Hematopoietic multipotent progenitor cell treated with erythropoietin and hydrocortisone succinate and interleukin-3 and kit ligand, for 17 days (in vitro differentiated cells): ENCODE data around the gene RAD51B.

ENCODE experiments used
- DNase-seq: peaks from one replicate; pipeline ENCODE4 v3.0.0-alpha.2; 2015; ENCODE audit warnings: low spot score

The RAD51B gene

DNA sequence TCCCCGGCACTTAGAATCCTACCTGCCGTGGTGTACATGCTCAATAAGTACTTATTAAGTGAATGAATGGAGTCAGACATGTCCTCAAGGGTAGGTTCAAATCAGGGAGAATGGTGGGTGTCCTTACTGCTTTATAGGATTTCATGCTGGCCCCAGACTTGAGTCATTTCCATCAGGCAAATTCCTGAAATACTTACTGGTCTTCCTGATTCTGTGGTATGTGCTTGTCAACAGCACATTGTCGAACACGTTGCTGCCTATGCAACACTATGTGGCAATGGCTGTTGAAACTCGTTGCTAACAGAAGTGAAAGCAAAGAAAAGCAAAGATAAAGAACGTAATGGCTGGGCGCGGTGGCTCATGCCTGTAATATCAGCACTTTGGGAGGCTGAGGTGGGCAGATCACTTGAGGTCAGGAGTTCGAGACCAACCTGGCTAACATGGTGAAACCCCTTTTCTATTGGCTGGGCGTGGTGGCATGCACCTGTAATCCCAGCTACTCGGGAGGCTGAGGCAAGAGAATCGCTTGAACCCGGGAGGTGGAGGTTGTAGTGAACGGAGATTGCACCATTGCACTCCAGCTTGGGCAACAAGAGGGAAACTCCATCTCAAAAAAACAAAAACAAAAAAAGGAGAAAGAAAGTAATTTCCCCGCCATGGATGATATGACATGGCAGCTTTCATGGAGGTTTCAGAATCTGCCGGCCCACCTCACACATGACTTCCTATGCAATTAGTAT, 758.4 kb downstream of the RAD51B start:
- DNase-seq, result no peak

DNA sequence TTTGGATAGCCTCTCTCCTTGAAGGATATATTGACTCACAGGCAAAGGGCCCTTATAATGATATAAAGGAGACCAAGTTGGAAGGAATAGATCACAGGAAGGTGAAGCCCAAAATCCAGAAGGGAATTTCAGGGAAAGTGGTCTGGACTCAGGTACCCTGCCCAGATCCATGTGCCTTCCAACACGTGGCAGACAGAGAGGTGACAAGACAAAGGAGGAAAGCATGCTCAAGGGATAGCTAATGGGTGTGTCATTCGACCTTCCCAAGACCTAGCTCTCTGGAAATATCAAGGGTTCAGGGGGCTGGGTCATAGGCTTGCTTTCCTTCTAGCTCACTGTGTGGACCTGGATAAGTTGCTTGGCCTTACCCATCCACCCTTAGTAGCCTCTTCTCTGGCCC, 759.0 kb downstream of the RAD51B start:
- no peak for DNase-seq

DNA sequence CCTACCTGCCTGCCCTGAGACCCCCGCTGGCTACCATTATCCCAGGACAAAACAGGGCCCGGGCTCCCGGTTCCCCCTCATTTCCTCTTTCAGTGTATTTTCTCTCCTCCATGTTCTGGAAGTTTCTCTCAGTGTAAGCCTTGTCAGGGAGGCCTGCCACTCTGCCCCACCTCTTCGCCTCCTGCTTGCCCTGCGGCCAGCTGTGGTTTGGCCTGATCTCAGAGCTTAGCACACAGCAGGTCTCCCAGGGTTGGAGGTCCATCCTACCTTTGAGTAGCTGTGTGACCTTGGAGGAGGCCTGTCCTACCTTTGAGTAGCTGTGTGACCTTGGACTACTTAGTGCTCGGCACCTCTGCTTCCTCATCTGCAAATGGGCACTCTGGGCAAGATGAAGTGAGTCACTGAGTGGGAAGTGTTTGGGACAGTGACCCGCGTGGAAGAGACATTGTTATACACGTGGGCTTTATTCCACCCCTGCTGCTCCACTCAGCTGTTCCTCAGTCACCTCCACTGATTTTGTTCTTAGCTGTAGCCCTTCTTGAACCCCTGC, 760.6 kb downstream of the RAD51B start:
- no peak for DNase-seq

DNA sequence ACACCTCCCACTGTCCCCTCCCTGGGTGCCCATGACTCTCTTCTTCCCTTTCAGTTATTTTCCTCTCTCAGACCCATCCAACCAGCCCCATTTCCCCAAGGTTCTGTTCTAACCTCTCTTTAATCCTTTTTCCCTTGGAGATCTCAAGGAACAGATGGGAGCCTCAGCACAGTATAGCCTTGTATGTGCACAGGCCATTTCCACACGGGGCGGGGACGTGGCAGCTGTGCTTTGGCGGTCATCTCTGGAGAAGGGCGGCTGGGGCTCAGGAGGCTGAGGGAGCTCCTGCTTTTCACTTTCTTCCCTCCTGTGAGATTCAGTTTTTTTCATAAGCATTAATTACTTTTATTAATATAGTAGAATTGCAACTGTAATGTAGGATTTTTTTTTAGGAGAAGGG, 761.1 kb downstream of the RAD51B start:
- DNase-seq, result no peak

DNA sequence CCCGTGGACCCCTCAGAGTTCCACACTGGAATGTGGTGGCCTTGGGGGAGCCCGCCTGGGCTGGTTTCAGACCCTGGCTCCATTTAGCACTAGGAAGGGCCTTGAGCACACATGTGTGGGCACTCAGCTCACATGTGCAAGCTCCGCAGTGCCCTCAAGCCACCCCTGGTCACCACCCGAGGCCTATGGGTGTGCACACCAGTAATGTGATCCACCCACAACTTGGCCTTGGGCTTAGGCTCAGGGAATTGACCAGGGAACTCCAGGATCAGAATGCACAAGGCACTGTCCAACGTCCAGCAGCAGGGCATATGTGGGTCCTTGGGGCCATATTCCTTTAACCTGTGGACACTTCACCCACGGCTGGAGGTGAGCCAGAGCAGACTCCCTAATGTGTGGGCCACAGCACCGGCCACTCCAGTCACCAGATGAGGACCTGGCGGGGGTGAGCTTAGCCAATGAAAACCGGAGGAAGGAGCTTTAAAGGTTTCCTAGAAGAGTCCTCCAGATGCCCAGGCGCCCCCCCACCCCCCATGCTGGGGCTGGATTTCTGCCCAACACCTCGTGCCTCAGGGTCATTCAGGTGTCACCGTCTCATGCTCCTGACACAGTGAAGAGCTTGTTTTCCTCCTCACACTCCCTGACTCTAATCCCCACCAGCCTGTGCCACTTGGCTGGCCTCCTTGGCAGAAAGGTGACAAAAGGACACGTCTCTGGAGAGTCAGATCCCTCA, 764.1 kb downstream of the RAD51B start:
- no peak for DNase-seq

DNA sequence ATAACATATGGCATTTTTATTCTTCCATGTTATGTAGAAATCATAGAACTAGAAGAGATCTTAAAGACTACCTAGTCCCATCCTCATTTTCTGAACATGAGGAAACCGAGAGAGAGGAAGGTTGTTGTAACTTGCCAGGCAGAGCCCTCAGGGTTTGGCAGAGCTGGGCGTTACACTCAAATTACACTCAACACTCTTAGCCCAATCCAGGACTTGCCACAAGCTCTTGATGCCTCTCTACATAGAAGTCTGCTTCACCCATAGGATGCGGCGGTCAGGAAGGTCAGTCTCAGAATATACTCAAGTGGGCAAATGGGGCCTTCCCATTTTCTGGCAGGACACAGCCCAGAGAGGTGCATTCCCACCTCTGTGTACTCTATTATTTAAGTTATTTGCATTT, 765.2 kb downstream of the RAD51B start:
- DNase-seq, result no peak

GRCh38 chr14:68585690-68586089, 766.1 kb downstream of the RAD51B start:
- DNase-seq, result no peak

DNA sequence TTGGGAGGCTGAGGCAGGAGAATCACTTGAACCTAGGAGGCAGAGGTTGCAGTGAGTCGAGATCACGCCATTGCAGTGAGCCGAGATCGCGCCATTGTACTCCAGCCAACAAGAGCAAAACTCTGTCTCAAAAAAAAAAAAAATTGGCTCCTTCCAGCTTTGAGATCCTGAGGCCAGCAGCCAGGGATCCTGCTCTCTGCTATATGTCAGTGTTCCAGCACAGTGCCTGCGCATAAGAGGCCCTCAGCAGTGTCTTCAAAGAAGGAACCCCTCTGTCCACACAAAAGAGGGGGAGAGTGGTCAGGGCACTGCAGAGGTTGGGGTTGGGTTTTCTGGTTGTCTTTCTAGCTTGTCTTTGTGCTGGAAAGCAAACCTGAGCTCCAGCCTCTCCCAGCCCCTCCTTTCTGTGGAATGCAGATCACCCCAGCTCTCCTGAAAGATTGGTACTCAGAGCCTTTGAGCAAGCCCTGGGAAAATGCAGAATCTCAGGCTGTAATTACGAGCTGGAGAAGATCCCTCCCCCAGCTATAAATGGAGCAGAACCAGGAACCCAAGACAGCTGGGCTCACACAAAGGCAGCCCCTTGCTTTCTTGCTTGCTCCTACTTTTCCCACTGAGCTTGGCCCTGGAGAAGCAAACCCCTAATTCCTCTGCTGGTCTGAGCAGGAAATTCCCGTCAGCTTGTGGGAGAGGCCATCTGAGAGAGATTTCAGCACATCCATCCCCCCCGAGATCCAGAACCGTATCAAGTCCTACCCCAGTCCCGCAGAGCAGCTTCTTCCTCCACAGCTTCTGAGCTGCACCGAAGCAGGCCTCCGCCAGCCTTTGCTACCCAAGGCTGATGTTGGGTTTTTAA, 767.5 kb downstream of the RAD51B start:
- no peak for DNase-seq

GRCh38 chr14:68587931-68588330, 768.4 kb downstream of the RAD51B start:
- DNase-seq, result no peak

- DNase-seq, result no peak
Observed at GRCh38 chr14:68589447-68590200, 770.0 kb downstream of the RAD51B start.

GRCh38 chr14:68590201-68590522, 770.6 kb downstream of the RAD51B start:
- DNase-seq, result no peak

- DNase-seq, result no peak
Observed at GRCh38 chr14:68591786-68592185, 772.2 kb downstream of the RAD51B start.

DNA sequence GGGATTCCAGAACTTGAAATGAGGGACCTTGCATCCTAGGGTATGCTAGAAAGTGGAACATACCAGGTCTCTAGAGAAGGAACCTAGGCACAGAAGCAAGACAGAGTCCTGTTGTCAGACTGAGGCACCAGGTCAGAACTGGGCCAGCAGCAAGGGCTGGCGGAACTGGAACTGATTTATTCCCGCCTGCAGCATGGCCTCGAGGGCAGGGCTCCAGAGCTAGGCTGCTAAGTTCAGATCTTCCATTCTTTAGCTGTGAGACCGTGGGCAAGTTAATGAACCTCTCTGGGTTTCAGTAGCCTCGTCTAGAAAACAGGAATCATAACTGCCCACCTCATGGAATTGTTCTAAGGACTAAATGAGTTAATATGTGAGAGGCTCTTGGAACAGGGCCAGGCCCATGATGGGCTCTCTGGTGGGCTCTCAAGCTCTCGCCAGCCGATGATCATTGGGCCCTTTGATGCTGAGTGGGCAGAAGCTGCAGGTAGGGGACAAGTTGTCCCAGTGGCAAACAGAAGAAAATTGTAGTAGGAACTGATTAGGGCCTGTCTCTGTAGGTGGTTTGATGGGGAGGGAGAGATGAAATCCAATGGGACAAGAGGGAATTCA, 773.5 kb downstream of the RAD51B start:
- no peak for DNase-seq

- DNase-seq, result no peak
Observed at GRCh38 chr14:68593806-68594536, 774.4 kb downstream of the RAD51B start.

GRCh38 chr14:68594737-68595380, 775.3 kb downstream of the RAD51B start:
- DNase-seq, result no peak

DNA sequence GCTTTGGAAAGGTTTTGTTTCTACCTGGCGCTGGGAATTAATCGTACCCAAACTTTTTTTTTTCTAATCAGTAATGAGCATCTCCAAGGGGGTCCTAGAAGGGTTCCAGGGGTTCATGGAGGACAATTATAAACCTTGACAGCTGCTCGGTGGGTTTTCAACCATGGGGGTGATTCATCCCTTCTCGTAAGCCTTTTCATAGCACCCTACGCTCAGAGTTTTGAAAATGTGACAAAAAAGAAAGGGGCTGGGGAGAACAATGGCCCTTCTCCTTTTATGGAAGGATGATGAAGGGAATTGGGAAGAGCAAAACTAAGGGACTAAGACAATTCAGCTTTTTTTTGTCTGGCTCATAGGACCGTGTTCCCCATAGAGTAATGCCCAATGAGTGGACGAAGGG, 776.6 kb downstream of the RAD51B start:
- DNase-seq, result no peak

- DNase-seq, result no peak
Observed at GRCh38 chr14:68596701-68597100, 777.1 kb downstream of the RAD51B start.

GRCh38 chr14:68598089-68598488, 778.5 kb downstream of the RAD51B start:
- no peak for DNase-seq

GRCh38 chr14:68598621-68599447, 779.3 kb downstream of the RAD51B start:
- DNase-seq, result no peak
